PC-3 (cell line): ENCODE results near the gene FOXP4. TPM values are rescaled to one million over a fixed set of nuclear protein-coding genes. Genes with fewer than 3 reads are reported as not detected.

Experiments used
- ATAC-seq: fragments of 200-7000 bp; cut with Tn5 transposase; 2 replicates; pipeline ENCODE4 v1.9.1; 2020; ENCODE audit warnings: mild to moderate bottlenecking, moderate library complexity
- BruUV-seq: library from RNA; stranded (reverse); fragments of 400-500 nt; replicated peaks from 2 replicates; lab custom pipeline; 2021; lab: Mats Ljungman, UMichigan
- CTCF ChIA-PET: fragments of 300-600 bp; sonication (Branson Sonifier 250); formaldehyde crosslinking; loops from one replicate; lab custom pipeline; 2022; ENCODE audit warnings: antibody characterized with exemption; lab: Charles Lee
- POLR2A ChIA-PET: fragments of 300-600 bp; sonication (Branson Sonifier 250); formaldehyde crosslinking; loops from one replicate; lab custom pipeline; 2022; ENCODE audit warnings: antibody characterized with exemption; ENCODE audit not compliant: unreplicated experiment; lab: Charles Lee
- DNase-seq: peaks from one replicate; pipeline ENCODE4 v3.0.0-alpha.2; 2015
- H2AFZ ChIP-seq: fragments of 300-600 bp; sonication (generic); 2 replicates; pipeline ENCODE4 v1.6.0; 2016; ENCODE audit warnings: antibody characterized with exemption, low read length
- H3F3A ChIP-seq: fragments of 300-600 bp; sonication (generic); one replicate; pipeline ENCODE4 v1.6.0; 2017; ENCODE audit warnings: antibody characterized with exemption, low read length, control low read depth, mild to moderate bottlenecking; ENCODE audit not compliant: unreplicated experiment
- H3K27ac ChIP-seq: fragments of 300-600 bp; sonication (generic); 2 replicates; pipeline ENCODE4 v1.5.1; 2016; ENCODE audit warnings: mild to moderate bottlenecking, low read length
- H3K27me3 ChIP-seq: fragments of 300-600 bp; sonication (generic); 2 replicates; pipeline ENCODE4 v1.6.1; 2016; ENCODE audit warnings: low read length, mixed read lengths
- H3K36me3 ChIP-seq: fragments of 300-600 bp; sonication (generic); 2 replicates; pipeline ENCODE4 v1.6.1; 2016; ENCODE audit warnings: low read depth, mixed run types, low read length, mixed read lengths
- H3K4me1 ChIP-seq: fragments of 300-600 bp; sonication (generic); 2 replicates; pipeline ENCODE4 v1.5.1; 2016; ENCODE audit warnings: low read length; ENCODE audit not compliant: insufficient read depth
- H3K4me2 ChIP-seq: fragments of 300-600 bp; sonication (generic); 2 replicates; pipeline ENCODE4 v1.6.0; 2016; ENCODE audit warnings: low read length
- H3K4me3 ChIP-seq: fragments of 300-600 bp; sonication (generic); 2 replicates; pipeline ENCODE4 v1.5.1; 2016; ENCODE audit warnings: mild to moderate bottlenecking, low read length, mixed read lengths
- H3K79me2 ChIP-seq: fragments of 300-600 bp; sonication (generic); 2 replicates; pipeline ENCODE4 v1.6.1; 2017; ENCODE audit warnings: low read length, mixed read lengths
- H3K9ac ChIP-seq: fragments of 300-600 bp; sonication (generic); 2 replicates; pipeline ENCODE4 v1.6.0; 2016; ENCODE audit warnings: mild to moderate bottlenecking, low read length
- H3K9me2 ChIP-seq: fragments of 300-600 bp; sonication (generic); replicated peaks from 2 replicates; pipeline ENCODE4 v1.6.1; 2016; ENCODE audit warnings: mixed run types, low read length, mixed read lengths
- H3K9me3 ChIP-seq: fragments of 300-600 bp; sonication (generic); 2 replicates; pipeline ENCODE4 v1.6.1; 2016; ENCODE audit warnings: low read length, mixed read lengths
- H4K20me1 ChIP-seq: fragments of 300-600 bp; sonication (generic); 2 replicates; pipeline ENCODE4 v1.6.1; 2016; ENCODE audit warnings: low read length, mixed read lengths
- CTCF ChIP-seq: fragments of 300-600 bp; sonication (generic); conservative IDR thresholded peaks from 2 replicates; pipeline ENCODE4 v1.5.1; 2017; ENCODE audit warnings: antibody characterized with exemption, low read depth, mild to moderate bottlenecking, low read length
- EZH2 ChIP-seq: fragments of 300-600 bp; sonication (generic); IDR thresholded peaks from one replicate; pipeline ENCODE4 v1.6.1; 2017; ENCODE audit warnings: antibody characterized with exemption, mild to moderate bottlenecking, low read length; ENCODE audit not compliant: unreplicated experiment
- EZH2phosphoT487 ChIP-seq: fragments of 300-600 bp; sonication (generic); IDR thresholded peaks from 2 replicates; pipeline ENCODE4 v1.6.1; 2018; ENCODE audit warnings: mild to moderate bottlenecking, antibody characterized with exemption, low read length, borderline replicate concordance
- intact Hi-C: fragments of 100-400 bp; cut with micrococcal nuclease; formaldehyde crosslinking; loops from 2 replicates; pipeline ENCODE4 v1.9.0; 2023
- total RNA-seq: library from RNA; depleted of rRNA; stranded (reverse); fragments of >200 nt; gene quantifications from 2 replicates; pipeline ENCODE4 v1.2.3, GENCODE V29; 2014

Gene FOXP4
- total RNA-seq, 1 experiment from 2014 or later, result 6.7 TPM

GRCh38 chr6:41539204-41539603 is 7.0 kb upstream of the FOXP4 start:
- CTCF ChIA-PET, result no interaction called here
- POLR2A ChIA-PET, result no interaction called here
- Histone ChIP-seq H3K27me3 (no peaks in the 10 kb centered on the region), H3F3A (no peaks in the 10 kb centered on the region), H3K36me3 (no peaks in the 10 kb centered on the region), H3K27ac (no peak overlapping the region), H3K79me2 (no peaks in the 10 kb centered on the region), H4K20me1 (no peaks in the 10 kb centered on the region), H3K4me1 (peaks cover 21% of the 10 kb centered on the region), H3K9me2 (no peaks in the 10 kb centered on the region), H3K9ac (no peak overlapping the region), H3K9me3 (no peaks in the 10 kb centered on the region), H3K4me2 (no peak overlapping the region), H2AFZ (no peak overlapping the region), H3K4me3 (no peak overlapping the region)
- ATAC-seq, result no peak
- no peak for TF ChIP-seq EZH2
- no peak for TF ChIP-seq CTCF
- no peak for TF ChIP-seq EZH2phosphoT487
- intact Hi-C loops, result no loop called here
- DNase-seq, result no peak
- BruUV-seq, result no TSS peak

- H3K4me1 ChIP-seq, result peaks cover 21% of the 10 kb centered on the region
These were observed 4.8 kb upstream of the FOXP4 start for GRCh38 chr6:41541364-41541763.

More at GRCh38 chr6:41541364-41541763, 4.8 kb upstream of the FOXP4 start:
- Histone ChIP-seq H3K27me3 (no peaks in the 10 kb centered on the region), H3K79me2 (peaks cover 12% of the 10 kb centered on the region), H4K20me1 (no peaks in the 10 kb centered on the region), H3K4me3 (no peak overlapping the region), H2AFZ (no peak overlapping the region), H3K27ac (no peak overlapping the region), H3K9me2 (no peaks in the 10 kb centered on the region), H3K4me2 (no peak overlapping the region), H3F3A (no peaks in the 10 kb centered on the region), H3K36me3 (no peaks in the 10 kb centered on the region), H3K9ac (no peak overlapping the region), H3K9me3 (no peaks in the 10 kb centered on the region)
- CTCF ChIA-PET, result no interaction called here
- DNase-seq (no peak), ATAC-seq (no peak)
- intact Hi-C loops, result no loop called here
- BruUV-seq, result no TSS peak
- no peak for TF ChIP-seq EZH2phosphoT487
- TF ChIP-seq CTCF, result no peak
- TF ChIP-seq EZH2, result no peak
- POLR2A ChIA-PET, result no interaction called here
